COR-L47 (cell line): Measurements from ENCODE around the gene RGMA.
"Not testable (repeated sequence)": the region's sequence is repeated elsewhere in the genome, so short reads cannot be mapped to it uniquely, and the experiment has no call there.

Experiments
- DNase-seq: peaks from one replicate; lab custom pipeline; 2025; lab: John Stamatoyannopoulos, UW

Gene RGMA

GRCh38 chr15:93066834-93067648 lies 22.0 kb downstream of the RGMA start:
- no peak for DNase-seq

GRCh38 chr15:93066224-93066681 lies 22.8 kb downstream of the RGMA start:
- no peak for DNase-seq

GRCh38 chr15:93065641-93066045 lies 23.4 kb downstream of the RGMA start:
- DNase-seq, result no peak

GRCh38 chr15:93063796-93064690 lies 25.0 kb downstream of the RGMA start:
- no peak for DNase-seq

DNA sequence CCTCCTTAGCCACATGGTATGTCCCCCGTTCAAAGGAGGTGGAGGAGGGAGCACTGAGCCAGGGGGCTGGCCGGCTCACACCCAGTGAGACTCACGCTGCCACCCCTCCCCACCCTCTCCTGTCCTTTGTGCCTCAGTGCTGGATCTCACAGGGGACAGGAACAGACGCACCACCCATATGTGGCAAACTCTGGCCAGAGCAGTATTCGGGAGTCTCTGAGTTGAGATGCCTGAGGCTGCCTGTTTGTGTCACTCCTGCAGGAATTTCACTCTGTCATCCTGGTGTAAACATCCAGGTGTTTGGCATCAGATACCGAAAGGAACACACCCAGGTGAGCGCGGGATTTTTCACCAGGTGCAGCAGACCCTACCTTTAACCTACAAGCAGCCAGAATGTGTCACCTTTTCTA lies 25.7 kb downstream of the RGMA start:
- DNase-seq, result no peak

- not testable (repeated sequence) for DNase-seq
These were observed 26.3 kb downstream of the RGMA start for GRCh38 chr15:93062628-93063261.

DNA sequence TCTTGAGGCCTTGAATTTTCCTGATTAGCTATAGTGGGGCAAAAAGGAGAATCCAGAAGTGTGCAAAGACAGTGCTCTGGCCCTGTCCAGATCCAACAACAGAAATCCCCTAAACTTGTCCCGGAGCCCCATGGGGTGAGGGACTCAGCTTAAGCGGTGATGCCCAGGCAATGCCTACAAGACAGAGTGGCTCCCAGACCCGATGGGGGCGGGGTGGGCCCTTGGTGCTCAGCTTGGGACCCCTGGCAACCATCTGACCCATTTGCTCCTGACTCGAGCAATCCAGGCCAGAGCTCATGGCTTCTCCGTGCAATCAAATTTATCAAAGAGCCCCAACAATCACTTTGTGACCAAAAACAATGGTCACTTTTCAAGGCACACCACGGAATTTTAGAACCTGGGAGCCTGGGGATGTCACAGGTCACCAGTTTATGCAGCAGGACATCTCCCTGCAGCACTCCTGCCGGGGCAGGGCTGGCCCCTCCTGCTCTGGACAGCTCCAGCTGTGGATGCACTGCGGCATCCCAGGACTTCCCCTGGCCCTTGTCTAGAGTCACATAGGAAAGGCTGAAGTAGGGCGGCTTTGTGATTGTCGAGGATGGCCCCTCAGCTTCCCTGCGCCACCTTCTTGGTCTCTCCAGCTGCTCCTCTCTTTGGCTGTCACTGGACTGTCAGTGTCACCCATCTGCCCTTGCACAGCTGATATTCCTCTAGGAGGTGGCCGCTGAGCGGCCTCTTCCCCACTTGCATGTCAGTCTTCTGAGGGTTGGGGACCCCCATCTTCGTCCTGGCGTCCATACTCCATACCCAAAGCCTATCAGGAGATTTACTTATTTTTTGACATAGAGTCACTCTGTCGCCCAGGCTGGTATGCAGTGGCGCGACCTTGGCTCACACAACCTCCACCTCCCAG lies 28.4 kb downstream of the RGMA start:
- no peak for DNase-seq

GRCh38 chr15:93059442-93059841 lies 29.6 kb downstream of the RGMA start:
- DNase-seq, result no peak

GRCh38 chr15:93058904-93059427 lies 30.0 kb downstream of the RGMA start:
- DNase-seq, result no peak

- DNase-seq, result no peak
These were observed 30.9 kb downstream of the RGMA start for GRCh38 chr15:93058128-93058527.

DNA sequence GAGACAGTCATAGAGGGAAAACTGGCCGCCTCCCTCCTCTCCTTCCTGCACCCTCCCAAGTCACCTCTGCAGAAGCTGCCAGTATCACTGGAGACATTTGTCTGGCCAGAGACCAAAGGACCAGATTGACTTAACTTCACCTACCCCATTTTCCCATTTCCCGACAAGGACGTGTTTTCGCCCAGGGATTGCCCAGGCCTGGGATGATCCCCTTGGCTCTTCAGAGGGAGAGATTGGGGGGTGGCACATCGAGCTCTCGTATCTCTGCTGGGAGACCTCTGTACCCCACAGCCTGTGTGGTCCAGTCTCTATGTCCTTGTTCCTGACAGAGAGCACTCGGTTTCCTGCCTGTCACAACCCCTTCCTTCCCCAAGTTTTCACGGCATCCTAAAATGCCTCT lies 31.4 kb downstream of the RGMA start:
- DNase-seq, result no peak

- DNase-seq, result no peak
These were observed 32.2 kb downstream of the RGMA start for GRCh38 chr15:93056836-93057235.

DNA sequence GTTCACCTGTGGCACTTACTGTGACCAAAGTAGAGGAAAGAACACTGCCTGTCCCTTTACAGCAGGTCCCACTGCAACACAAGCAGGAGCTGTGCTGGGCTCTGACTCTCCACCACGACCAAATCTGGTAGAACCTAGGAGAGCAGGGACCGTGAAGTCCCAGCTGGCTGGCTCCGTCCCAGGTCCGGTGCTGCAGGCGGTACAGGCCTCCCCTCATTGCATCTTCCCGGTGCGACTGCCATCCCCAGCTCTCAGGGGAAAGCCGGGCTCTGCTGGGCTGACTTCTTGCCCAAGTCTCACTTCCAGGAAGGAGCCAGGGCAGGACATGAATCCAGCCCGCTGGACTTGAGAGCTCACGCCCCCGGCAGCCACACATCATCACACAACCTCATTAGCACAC lies 33.8 kb downstream of the RGMA start:
- no peak for DNase-seq

GRCh38 chr15:93052090-93052879 lies 36.7 kb downstream of the RGMA start:
- DNase-seq, result no peak

- DNase-seq, result no peak
These were observed 37.5 kb downstream of the RGMA start for GRCh38 chr15:93051236-93052089.

DNA sequence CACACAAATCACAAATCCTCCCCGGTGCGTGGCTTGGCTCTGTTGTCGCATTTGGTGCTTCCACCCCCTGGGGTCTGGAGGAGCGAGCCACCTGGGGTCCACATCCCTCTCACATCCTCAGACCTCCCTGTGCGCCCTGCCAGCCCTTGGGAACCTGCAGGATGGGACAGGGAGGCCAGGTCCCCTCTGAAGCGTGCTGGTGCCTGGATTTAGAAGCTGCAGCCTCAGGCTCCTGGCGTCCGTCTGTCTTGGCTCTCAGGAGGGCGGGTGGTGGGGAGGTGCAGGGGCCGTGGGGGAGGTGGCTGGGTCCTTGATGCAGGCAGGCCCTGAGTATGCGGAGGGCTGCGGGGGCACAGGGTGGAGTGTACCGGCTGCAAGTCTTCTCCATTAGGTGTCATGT lies 38.4 kb downstream of the RGMA start:
- no peak for DNase-seq

DNA sequence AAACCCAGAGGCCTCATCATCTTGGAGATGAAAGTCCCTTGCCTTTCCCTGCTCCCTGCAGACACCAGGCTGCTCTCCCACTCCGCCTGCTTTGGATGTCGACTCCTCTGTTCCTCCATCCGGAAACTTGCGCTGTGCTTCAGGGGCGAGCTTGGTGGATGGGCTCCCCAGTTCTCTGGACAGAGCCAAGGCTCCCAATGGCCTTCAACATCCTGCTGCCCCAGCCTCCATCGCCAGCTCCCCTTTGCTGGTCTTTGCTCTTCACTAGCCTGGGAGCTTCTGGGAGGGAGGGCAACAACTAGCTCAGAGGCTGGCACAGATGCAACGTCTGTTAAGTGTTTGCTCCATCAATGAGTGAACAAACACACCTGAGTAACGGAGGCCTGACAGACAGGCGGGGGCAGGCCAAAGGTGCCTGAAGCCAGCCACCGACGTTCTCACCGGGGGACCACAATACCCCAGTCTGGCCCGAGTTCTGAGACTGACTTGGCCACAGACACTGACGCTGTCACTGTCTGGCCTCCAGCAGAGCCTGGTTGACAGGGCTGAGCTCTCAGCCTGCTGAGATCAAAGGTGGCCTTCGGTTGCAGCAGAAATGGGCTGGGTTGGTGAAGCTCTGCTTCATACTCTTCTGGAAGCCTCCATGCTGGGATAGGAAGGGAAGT lies 39.0 kb downstream of the RGMA start:
- DNase-seq, result no peak

- DNase-seq, result no peak
These were observed 39.8 kb downstream of the RGMA start for GRCh38 chr15:93049233-93049632.

DNA sequence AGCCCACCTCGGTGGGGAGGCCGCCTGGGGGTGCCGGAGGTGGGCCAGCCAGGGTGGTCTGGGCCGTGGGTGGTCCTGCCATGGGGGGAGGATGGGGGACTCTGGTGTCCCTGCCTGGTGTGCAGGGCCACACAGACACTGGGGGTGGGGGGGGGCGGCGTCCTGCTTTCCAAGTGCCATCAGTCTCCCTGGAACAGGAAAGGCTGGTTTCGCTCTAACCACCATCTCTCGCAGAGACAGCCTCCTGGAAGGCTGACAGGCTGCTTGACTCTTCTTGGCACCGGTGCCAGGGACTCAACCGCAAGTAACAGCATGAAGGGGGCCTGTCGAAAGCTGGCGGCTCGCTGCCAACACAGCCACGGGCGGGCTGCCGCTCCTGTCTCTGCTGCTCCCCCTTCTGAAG lies 40.3 kb downstream of the RGMA start:
- no peak for DNase-seq
